ENCODE measurements around the gene DENND1A. TPM values are rescaled to one million over a fixed set of nuclear protein-coding genes. Genes with fewer than 3 reads are reported as not detected.

The DENND1A gene
- polyA plus RNA-seq, 1 experiment = 16.2 TPM

GRCh38 chr9:123353984-123354591 lies 575.8 kb downstream of the DENND1A start:
- H3K9me3 ChIP-seq (ENCODE audit: control insufficient read depth, insufficient read depth, low read length) = no peaks in the 10 kb centered on the region
- no peak overlapping the region for H3K27ac ChIP-seq (ENCODE audit: low read depth, low read length)
- ChIA-PET CTCF (interaction anchor here (0.7 to 12.9 kb wide), 16 partner anchors 9 to 363 kb away, joined by 3 to 158 read pairs (median 4); no protein-coding TSS in a partner anchor), POLR2A (interaction anchor here (0.7 kb wide), 1 partner anchor 378 kb away, joined by 3 read pairs; no protein-coding TSS in a partner anchor)
- peak; percentile 84 for TF ChIP-seq CTCF (IDR thresholded peaks at IDR 0.05; ENCODE audit: low read depth, low read length)
- H3K27me3 ChIP-seq (ENCODE audit: control insufficient read depth, insufficient read depth, low read length) = peaks cover 43% of the 10 kb centered on the region
- DNase-seq (ENCODE audit: low read depth, low spot score) = peak; percentile 11
- no peak overlapping the region for H3K4me3 ChIP-seq (ENCODE audit: low read depth, low read length)

- Histone ChIP-seq H3K27ac (ENCODE audit: low read depth, low read length) (no peak overlapping the region), H3K27me3 (ENCODE audit: control insufficient read depth, insufficient read depth, low read length) (peaks cover 50% of the 10 kb centered on the region), H3K9me3 (ENCODE audit: control insufficient read depth, insufficient read depth, low read length) (no peaks in the 10 kb centered on the region), H3K4me3 (ENCODE audit: low read depth, low read length) (no peak overlapping the region)
- no peak for DNase-seq (ENCODE audit: low read depth, low spot score)
- CTCF ChIA-PET = interaction anchor here (1.4 to 12.9 kb wide), 2 partner anchors 31 to 272 kb away, joined by 4 to 158 read pairs; no protein-coding TSS in a partner anchor
- TF ChIP-seq CTCF (IDR thresholded peaks at IDR 0.05; ENCODE audit: low read depth, low read length) = no peak
- POLR2A ChIA-PET = no interaction called here
Observed at GRCh38 chr9:123353041-123353440, 576.9 kb downstream of the DENND1A start.

- POLR2A ChIA-PET = interaction anchor here (0.6 kb wide), 1 partner anchor 241 kb away, joined by 3 read pairs; no protein-coding TSS in a partner anchor
Observed at GRCh38 chr9:123350590-123351310, 579.2 kb downstream of the DENND1A start.

GRCh38 chr9:123349691-123350480 lies 580.0 kb downstream of the DENND1A start:
- peak; percentile 99 for TF ChIP-seq CTCF (IDR thresholded peaks at IDR 0.05; ENCODE audit: low read depth, low read length)
- H3K27me3 ChIP-seq (ENCODE audit: control insufficient read depth, insufficient read depth, low read length) = peaks cover 36% of the 10 kb centered on the region
- H3K27ac ChIP-seq (ENCODE audit: low read depth, low read length) = no peak overlapping the region
- ChIA-PET CTCF (interaction anchor here (0.5 to 12.9 kb wide), 41 partner anchors 9 to 538 kb away, joined by 3 to 158 read pairs (median 4); partner anchors contain the start of gene ZBTB26), POLR2A (interaction anchor here (0.5 to 0.9 kb wide), 2 partner anchors 116 to 522 kb away, joined by 4 to 6 read pairs; no protein-coding TSS in a partner anchor)
- H3K9me3 ChIP-seq (ENCODE audit: control insufficient read depth, insufficient read depth, low read length) = no peaks in the 10 kb centered on the region; the same call in 1 of the 2 replicates
- H3K4me3 ChIP-seq (ENCODE audit: low read depth, low read length) = no peak overlapping the region
- DNase-seq (ENCODE audit: low read depth, low spot score) = peak; percentile 13

More at GRCh38 chr9:123350590-123351310, 579.2 kb downstream of the DENND1A start:
- Histone ChIP-seq H3K4me3 (ENCODE audit: low read depth, low read length) (no peak overlapping the region), H3K9me3 (ENCODE audit: control insufficient read depth, insufficient read depth, low read length) (no peaks in the 10 kb centered on the region; the same call in 1 of the 2 replicates), H3K27ac (ENCODE audit: low read depth, low read length) (no peak overlapping the region), H3K27me3 (ENCODE audit: control insufficient read depth, insufficient read depth, low read length) (peaks cover 39% of the 10 kb centered on the region)
- DNase-seq (ENCODE audit: low read depth, low spot score) = no peak
- CTCF ChIA-PET = interaction anchor here (0.7 to 12.9 kb wide), 26 partner anchors 8 to 532 kb away, joined by 3 to 158 read pairs (median 4); no protein-coding TSS in a partner anchor
- TF ChIP-seq CTCF (IDR thresholded peaks at IDR 0.05; ENCODE audit: low read depth, low read length) = no peak
